NT2/D1 (cell line): ENCODE results near the gene NEO1.

Source experiments
- SUZ12 ChIP-seq: IDR thresholded peaks from 2 replicates; pipeline ENCODE4 v1.6.1; 2011; ENCODE audit not compliant: insufficient read length, insufficient read depth; ENCODE audit errors: extremely low read depth
- ZNF274 ChIP-seq: IDR thresholded peaks from 2 replicates; pipeline ENCODE4 v1.6.1; 2011; ENCODE audit warnings: mild to moderate bottlenecking, low read depth, low read length

GRCh38 chr15:73244333-73244732 is 192.1 kb downstream of the NEO1 start:
- TF ChIP-seq ZNF274 = no peak
- no peak for TF ChIP-seq SUZ12
